Measurements from ENCODE around the gene ZNF804A. TPM values are rescaled to one million over a fixed set of nuclear protein-coding genes. Genes with fewer than 3 reads are reported as not detected.

ZNF804A gene
- total and polyA plus RNA-seq, 2 of the 8 experiments (the other 6 are each of a cell fraction or from before 2014, with no cell fraction given): 0.02 TPM; not detected in 1

DNA sequence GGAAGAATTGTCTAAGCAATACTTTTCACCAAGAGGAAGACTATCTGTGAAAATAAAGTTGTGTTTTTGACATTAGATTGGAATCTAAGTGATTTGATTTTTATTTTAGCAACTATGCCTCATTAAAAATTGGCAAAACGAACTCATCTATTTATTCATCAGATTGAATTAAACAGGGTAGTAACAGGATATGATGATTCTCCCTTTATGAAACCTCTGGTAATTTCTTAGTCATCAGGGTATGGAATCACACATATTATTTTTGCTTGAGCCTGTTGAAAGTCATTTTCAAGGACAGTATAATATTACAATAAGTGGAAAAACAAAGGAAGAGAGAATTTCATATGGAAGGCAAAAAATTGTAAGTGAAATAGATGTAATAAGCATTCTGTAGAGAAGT is 22.0 kb downstream of the ZNF804A start (continued):
- TF ChIP-seq, protein P1, sequence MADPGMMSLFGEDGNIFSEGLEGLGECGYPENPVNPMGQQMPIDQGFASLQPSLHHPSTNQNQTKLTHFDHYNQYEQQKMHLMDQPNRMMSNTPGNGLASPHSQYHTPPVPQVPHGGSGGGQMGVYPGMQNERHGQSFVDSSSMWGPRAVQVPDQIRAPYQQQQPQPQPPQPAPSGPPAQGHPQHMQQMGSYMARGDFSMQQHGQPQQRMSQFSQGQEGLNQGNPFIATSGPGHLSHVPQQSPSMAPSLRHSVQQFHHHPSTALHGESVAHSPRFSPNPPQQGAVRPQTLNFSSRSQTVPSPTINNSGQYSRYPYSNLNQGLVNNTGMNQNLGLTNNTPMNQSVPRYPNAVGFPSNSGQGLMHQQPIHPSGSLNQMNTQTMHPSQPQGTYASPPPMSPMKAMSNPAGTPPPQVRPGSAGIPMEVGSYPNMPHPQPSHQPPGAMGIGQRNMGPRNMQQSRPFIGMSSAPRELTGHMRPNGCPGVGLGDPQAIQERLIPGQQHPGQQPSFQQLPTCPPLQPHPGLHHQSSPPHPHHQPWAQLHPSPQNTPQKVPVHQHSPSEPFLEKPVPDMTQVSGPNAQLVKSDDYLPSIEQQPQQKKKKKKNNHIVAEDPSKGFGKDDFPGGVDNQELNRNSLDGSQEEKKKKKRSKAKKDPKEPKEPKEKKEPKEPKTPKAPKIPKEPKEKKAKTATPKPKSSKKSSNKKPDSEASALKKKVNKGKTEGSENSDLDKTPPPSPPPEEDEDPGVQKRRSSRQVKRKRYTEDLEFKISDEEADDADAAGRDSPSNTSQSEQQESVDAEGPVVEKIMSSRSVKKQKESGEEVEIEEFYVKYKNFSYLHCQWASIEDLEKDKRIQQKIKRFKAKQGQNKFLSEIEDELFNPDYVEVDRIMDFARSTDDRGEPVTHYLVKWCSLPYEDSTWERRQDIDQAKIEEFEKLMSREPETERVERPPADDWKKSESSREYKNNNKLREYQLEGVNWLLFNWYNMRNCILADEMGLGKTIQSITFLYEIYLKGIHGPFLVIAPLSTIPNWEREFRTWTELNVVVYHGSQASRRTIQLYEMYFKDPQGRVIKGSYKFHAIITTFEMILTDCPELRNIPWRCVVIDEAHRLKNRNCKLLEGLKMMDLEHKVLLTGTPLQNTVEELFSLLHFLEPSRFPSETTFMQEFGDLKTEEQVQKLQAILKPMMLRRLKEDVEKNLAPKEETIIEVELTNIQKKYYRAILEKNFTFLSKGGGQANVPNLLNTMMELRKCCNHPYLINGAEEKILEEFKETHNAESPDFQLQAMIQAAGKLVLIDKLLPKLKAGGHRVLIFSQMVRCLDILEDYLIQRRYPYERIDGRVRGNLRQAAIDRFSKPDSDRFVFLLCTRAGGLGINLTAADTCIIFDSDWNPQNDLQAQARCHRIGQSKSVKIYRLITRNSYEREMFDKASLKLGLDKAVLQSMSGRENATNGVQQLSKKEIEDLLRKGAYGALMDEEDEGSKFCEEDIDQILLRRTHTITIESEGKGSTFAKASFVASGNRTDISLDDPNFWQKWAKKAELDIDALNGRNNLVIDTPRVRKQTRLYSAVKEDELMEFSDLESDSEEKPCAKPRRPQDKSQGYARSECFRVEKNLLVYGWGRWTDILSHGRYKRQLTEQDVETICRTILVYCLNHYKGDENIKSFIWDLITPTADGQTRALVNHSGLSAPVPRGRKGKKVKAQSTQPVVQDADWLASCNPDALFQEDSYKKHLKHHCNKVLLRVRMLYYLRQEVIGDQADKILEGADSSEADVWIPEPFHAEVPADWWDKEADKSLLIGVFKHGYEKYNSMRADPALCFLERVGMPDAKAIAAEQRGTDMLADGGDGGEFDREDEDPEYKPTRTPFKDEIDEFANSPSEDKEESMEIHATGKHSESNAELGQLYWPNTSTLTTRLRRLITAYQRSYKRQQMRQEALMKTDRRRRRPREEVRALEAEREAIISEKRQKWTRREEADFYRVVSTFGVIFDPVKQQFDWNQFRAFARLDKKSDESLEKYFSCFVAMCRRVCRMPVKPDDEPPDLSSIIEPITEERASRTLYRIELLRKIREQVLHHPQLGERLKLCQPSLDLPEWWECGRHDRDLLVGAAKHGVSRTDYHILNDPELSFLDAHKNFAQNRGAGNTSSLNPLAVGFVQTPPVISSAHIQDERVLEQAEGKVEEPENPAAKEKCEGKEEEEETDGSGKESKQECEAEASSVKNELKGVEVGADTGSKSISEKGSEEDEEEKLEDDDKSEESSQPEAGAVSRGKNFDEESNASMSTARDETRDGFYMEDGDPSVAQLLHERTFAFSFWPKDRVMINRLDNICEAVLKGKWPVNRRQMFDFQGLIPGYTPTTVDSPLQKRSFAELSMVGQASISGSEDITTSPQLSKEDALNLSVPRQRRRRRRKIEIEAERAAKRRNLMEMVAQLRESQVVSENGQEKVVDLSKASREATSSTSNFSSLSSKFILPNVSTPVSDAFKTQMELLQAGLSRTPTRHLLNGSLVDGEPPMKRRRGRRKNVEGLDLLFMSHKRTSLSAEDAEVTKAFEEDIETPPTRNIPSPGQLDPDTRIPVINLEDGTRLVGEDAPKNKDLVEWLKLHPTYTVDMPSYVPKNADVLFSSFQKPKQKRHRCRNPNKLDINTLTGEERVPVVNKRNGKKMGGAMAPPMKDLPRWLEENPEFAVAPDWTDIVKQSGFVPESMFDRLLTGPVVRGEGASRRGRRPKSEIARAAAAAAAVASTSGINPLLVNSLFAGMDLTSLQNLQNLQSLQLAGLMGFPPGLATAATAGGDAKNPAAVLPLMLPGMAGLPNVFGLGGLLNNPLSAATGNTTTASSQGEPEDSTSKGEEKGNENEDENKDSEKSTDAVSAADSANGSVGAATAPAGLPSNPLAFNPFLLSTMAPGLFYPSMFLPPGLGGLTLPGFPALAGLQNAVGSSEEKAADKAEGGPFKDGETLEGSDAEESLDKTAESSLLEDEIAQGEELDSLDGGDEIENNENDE (IDR thresholded peaks at IDR 0.05; ENCODE audit: insufficient replicate concordance, low read length): no peak
- TF ChIP-seq CEBPB (IDR thresholded peaks at IDR 0.05; ENCODE audit: low read depth, low read length) (no peak), HDAC6 (IDR thresholded peaks at IDR 0.05; ENCODE audit: low read depth, low read length) (no peak), CBX5 (IDR thresholded peaks at IDR 0.05; ENCODE audit: low read depth, low read length) (no peak), SP1 (IDR thresholded peaks at IDR 0.05; ENCODE audit: low read depth, low read length) (no peak), TBP (IDR thresholded peaks at IDR 0.05; ENCODE audit: low read depth, low read length) (no peak), TAF7 (optimal IDR thresholded peaks at IDR 0.05; ENCODE audit: borderline replicate concordance, low read depth, low read length) (no peak), BCL11A (IDR thresholded peaks at IDR 0.05; ENCODE audit: low read depth in 2 of 2, low read length in 2 of 2) (no peak), SAP30 (IDR thresholded peaks at IDR 0.05; ENCODE audit: insufficient read depth, insufficient replicate concordance, low read length) (no peak), PHF8 (conservative IDR thresholded peaks at IDR 0.05; ENCODE audit: low read depth, low read length) (no peak), TAF1 (IDR thresholded peaks at IDR 0.05; ENCODE audit: low read depth, low read length) (no peak), CHD2 (IDR thresholded peaks at IDR 0.05; ENCODE audit: low read length) (no peak), NANOG (IDR thresholded peaks at IDR 0.05; ENCODE audit: insufficient read depth, low read depth, low read length, poor library complexity, severe bottlenecking) (no peak)

Measured in H1 (cell line).